ENCODE measurements around the gene GADD45B.
A peak's percentile ranks its signal among the peaks of the same experiment; 100 is the strongest.

The GADD45B gene, protein sequence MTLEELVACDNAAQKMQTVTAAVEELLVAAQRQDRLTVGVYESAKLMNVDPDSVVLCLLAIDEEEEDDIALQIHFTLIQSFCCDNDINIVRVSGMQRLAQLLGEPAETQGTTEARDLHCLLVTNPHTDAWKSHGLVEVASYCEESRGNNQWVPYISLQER

DNA sequence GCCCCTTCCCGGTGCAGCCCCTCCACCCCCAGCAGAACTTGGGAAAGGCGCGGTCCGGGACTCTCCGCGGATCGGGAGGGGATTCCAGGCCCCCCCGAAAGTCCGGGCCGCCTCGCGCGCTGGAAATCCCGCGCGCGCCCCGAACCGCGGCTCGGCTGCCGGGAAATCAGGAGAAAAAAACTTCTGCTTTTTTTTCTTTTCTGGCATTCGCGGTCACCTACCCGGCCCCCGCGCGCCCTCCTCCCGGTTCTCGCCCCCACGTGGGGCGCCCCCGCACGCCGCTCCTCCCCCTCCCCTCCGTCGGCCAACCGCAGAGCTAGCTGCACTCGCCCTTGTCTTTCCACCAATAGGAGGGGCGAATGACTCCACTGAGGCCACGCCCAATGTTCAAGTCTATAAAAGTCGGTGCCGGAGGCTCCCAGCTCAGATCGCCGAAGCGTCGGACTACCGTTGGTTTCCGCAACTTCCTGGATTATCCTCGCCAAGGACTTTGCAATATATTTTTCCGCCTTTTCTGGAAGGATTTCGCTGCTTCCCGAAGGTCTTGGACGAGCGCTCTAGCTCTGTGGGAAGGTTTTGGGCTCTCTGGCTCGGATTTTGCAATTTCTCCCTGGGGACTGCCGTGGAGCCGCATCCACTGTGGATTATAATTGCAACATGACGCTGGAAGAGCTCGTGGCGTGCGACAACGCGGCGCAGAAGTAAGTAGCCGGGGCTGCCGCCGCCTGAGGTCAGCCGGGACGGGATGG is at the start of gene GADD45B:
Gene GADD45B (plus strand): TSS at position 426 of the 749 bp plus-strand sequence. CDS start 232 bp downstream, at position 658.
- peak; percentile 91 for DNase-seq (ENCODE audit: low read depth)

DNA sequence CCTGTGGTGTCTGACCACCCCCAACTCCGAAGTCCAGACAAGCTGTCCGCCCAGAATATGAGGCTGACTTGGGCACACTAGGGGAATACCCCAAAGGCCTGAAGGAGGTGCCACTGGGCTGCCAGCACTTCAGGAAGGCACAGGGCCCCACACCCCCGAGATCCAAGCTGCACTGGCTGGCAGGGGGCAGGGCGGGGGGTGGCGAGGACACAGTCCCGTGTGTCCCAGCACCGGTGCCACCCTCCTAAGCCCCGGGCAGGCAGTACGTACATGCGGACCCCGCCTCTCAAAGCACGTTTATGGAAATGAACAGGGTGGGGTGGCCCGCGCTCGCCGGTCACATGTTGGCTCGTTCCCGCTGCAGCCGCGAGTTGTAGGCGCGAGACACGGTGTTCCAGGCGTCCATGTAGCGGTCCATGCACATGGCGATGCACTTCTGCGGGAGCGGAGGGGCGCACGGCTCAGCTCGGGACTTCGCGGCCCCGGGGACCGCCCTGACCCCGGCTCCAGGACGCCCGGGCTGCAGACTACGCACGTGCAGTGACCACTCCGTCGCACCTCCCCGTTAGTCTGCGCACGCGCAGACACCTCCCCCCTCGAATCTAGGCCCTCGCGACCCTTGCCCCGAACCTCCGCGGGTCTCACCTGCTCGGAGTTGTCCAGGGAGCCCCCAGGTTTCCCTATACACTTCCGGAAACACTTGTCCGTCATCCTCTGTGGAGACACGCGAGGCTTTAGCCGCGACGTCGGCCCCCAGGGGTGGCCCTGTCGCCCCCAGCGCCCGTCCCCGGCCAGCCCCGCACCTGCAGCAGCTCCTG is 49.1 kb upstream of the GADD45B start:
- no peak for DNase-seq (ENCODE audit: low read depth)

DNA sequence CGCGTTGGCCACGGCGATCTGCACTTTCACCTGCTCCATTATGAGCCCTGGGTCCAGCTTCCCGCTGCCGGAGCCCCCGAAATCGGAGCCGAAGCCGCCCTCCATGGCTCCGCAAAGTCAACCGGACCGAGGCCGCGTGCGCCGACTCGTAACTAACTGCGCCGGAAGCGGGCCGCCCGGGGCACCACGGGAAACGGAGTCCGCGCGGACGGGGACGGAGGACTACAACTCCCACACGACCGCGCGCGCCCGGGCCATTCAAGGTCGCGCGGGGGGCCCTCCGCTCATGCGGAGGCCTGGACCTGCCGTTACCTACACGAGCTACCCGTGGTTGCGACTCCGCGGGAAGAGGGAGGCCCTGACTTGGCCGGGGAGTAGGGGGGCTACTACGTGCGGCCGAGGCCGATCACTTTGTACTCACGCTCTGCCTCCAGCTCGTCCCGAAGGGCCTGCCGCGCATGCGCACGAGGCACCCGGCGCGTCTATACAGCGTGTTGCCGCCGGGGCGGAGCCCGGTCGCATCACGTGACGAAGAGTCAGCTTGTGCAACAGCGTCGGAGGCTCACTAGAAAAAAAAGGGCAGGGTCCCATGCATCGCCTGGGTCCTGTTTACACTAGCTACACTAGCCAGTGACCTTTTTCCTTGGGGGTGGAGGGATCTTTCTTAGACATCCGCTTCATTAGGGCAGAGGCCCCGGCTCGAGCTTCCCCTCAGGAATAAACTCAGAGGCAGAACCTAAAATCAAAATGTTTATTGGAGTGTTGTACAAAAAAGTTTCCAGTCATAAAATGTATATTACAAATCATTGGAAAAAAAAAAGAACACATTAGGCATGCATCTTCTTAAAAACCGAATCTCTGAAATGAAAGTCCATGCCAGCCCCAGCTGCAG is 48.3 kb upstream of the GADD45B start, which contains the start of gene TIMM13:
Gene TIMM13 (minus strand): TSS at position 158 of the 892 bp plus-strand sequence. CDS start 53 bp downstream, at position 105.
- DNase-seq (ENCODE audit: low read depth), result peak; percentile 80

DNA sequence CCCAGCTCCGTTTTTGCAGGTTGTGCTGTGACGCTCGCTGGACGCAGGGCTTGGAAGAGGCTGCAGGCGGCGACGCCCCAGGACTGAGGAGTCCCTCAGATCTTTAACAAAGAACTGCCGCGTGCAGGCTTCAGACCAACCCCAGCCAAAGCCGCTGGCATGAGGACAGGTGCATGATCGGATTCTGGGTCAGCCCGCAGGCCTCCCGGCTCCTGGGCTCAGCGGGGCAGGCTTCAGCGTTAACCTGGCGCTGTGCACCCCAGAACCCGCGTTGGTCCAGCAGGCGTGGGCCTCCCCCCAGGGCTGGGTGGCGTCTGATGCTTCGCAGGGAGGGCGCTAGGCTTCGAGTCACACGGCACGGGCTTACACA is 47.6 kb upstream of the GADD45B start:
- DNase-seq (ENCODE audit: low read depth), result no peak

DNA sequence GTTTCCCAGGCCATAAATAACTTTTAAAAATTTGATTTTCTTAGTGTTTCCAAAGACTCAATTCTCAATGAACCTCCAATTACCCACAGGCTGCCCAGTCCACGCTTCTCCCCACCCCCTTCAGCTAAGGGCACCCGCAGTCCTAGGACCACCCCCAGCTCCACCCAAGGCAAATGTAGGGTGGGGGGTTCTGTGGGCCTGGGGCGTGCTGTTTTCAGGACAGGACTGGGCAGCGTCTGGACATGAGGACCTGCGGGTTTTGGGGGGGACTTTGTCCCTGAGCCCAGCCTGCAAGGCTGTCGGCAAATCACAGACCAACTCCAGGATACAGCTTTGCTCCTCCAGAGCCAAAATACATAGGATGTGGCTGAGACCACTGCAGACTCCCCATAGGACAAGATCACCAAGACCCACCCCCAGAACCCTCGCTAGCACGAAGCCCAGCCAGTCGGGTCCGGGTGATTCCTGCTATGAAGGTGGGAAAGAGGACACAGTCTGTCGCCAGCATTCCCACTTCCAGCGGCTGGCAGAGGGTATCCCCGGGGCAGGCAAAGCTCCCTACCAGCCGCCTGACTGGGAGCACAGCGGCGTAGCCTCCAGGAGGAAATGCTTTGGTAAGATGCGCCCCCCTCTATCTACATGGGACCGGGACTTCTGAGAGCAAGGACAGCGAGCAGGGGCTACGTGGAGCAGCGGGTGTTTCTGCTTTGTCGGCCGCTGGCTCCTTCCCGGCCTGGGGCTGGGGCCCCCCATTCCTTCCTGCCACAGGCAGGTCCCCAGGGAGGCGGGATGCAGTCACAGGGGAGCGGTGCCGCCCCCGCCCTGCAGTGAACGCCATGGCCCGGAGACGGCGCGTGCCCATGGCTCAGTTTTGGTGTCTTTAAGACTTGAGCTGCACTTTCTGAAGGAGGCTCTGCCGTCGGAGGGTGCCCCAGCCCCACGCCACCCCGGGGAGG is 46.9 kb upstream of the GADD45B start:
- no peak for DNase-seq (ENCODE audit: low read depth)

DNA sequence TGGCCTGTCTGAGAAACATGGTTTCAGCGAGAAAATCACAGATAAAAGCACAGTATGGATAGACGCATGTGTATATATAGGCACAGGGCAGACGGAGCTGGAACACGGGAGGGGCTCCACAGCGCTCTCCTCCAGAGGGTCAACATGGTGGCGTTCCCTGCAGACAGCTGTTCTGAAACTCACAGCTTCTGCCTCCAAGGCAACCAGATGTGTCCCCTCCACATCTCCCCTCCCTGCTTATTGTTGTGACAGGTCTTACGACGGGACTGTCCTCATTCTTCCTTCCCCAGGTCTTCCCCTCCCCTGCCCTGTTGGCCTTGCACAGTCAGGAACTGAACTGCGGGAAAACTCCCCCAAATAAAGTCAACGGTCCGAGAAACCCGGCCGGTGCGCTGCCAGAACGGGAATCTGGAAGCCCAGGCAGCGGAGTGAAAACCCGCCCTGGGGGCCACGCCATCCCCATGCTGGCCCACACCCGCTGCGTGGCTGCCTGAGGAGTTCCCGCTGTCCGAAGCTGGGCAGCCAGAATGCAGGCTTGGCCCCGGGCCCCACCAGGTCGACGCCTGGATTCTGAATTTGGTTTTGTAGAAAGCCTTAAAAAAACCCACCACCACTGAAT is 45.9 kb upstream of the GADD45B start:
- no peak for DNase-seq (ENCODE audit: low read depth)

DNA sequence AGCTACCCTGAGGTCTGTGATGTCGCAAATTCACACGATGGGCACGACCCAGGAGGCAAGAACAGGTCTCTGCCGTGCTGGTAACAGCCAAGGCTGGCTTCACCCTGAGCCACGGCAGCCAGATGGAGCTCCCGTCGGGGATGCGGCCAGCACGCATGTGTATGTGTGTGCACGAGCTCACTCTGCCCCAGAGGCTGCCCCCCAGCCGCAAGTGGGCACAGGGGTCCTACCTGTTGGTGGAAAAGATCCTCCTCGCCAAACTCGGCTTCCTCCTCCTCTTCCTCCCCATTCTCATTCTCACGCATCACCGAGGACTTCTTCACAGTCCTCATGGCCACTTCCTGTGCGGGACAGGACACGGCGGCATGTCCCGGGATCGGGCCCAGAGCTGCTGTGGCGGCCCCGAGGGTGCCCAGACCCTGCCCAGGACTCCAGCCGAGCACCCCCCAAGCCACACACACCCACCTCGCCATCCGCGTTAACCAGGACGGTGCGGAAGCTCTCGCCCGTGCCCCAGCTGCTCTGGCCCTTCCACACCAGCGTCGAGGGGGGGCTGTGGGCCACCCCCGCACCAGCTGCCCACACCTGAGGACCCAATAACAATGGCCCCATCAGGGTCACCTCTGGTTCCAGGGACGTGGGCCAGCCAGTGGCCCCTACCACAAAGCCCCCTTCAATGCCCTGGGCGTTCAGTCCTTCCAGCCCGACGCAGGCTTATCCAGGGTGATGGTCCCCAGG is 44.4 kb upstream of the GADD45B start:
- DNase-seq (ENCODE audit: low read depth), result no peak

DNA sequence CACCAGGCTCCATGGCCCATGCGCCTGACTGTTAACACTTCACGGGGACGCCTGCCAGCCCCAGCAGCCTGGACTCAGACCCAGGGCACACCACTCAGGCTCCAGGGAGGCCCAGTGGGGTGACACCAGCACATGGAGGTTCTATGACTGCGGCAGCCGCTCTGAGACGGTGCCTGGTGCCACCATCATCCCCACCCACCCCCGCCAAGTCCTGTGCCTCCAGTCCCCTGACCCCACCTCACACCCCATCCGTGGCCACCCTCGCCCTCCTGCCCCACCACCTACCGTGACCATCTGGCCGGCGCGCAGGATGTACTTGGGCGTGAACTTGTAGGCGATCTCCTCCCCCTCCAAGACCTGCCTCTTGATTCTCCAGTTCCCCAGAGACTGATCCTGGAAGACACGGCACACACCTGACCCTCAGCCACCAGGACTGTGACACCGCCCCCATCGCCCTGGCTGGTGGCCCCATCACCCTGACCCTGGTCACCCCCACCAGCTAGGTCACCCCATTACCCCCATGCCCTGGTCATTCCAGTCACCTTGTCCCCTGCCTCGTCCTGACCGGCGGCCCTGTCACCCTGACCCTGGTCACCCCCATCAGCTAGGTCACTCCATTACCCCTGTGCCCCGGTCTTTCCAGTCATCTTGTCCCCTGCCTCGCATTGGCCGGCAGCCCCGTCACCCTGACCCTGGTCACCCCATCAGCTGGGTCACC is 43.6 kb upstream of the GADD45B start:
- DNase-seq (ENCODE audit: low read depth), result no peak

DNA sequence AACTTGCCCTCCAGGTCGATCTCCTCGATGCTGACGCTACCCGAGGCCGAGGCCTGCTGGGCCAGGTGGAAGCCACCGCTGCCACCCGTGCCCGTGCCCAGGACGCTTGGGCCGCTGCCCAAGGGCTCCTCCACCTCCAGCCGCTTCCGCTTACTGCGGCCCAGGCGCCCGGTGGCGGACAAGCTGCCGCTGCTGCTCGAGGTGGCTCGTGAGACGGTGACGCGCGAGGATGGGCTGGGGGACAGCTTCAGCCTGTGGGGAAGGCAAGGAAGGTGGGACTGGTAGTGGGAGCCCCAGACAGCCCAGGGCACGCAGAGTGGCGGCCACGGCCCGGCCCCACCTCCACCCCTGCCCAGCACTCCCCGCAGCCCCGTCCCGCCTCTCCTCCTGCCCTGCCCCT is 42.1 kb upstream of the GADD45B start:
- no peak for DNase-seq (ENCODE audit: low read depth)

DNA sequence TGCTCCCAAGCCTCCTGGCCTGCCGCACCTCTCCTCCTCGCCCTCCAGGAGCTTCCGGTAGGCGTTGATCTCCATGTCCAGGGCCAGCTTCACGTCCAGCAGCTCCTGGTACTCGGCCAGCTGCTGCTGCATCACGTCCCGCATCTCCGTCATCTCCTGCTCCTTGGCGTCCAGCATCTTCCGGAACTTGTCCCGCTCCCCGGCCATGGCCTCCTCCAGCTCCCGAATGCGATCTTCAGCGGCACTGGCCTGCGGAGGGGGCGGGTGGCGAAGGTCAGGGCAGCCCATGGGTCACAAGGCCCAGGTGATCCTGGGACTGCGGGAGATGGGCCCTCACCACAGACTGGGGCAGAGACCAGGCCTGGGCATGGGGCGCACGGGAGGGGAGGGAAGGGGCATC is 41.7 kb upstream of the GADD45B start:
- DNase-seq (ENCODE audit: low read depth), result no peak

DNA sequence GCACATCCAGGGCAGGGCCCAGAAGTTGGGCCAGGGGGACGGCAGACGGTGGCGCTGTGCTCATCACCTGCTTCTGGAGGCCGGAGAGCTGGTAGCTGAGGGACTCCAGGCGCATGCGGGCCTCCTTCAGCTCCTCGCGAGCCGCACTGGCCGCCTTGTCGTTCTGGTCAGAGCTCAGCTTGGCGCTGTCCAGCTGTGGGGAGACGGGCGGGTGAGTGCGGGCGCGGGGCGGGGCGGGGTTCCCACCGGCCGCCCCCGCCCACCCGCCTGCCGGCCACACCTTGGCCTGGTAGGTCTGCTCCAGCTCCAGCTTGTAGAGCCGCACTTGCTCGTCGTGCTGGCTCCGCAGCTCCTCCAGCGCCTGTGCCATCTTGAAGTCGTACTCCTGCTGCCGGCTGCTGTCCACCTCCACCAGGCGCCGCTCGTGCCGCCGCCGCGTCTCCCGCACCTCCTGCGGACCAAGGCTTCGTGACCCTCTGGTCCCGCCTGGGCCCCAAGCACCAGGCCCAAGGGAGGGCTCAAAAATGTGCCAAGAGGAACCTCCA is 41.1 kb upstream of the GADD45B start:
- DNase-seq (ENCODE audit: low read depth), result no peak

DNA sequence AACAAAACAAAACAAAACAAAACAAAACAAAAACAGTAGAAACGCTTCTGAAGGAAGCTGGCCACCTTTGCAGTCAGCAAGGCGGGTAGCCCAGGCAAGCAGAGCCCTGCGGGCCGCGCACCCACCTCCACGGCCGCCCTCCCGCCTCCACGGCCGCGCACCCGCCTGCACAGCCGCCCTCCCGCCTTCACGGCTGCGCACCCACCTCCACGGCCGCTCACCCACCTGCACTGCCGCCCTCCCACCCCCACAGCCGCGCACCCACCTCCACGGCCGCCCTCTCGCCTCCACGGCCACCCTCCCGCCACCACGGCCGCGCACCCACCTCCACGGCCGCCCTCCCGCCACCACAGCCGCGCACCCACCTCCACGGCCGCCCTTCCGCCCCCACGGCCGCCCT is 39.5 kb upstream of the GADD45B start:
- no peak for DNase-seq (ENCODE audit: low read depth)

DNA sequence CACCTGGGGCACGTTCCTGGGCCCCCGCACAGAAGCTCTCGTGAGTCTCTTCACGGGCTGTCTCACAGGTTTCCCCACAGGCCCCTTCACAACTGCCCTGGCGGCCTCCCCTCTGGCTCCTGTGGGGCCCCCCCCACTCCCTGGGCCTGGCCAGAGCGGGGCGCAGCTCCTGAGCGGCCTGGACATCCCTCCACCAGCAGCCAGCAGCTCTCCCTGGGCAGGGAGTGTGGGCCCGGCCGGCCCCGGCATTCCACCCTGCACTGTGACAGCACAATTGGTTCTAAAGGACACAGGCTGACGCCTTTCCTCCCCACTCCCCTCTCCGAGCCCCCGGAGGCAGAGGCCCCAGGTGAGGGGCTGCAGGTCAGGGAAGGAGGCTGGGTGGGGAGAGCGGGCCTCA is 39.0 kb upstream of the GADD45B start:
- no peak for DNase-seq (ENCODE audit: low read depth)

DNA sequence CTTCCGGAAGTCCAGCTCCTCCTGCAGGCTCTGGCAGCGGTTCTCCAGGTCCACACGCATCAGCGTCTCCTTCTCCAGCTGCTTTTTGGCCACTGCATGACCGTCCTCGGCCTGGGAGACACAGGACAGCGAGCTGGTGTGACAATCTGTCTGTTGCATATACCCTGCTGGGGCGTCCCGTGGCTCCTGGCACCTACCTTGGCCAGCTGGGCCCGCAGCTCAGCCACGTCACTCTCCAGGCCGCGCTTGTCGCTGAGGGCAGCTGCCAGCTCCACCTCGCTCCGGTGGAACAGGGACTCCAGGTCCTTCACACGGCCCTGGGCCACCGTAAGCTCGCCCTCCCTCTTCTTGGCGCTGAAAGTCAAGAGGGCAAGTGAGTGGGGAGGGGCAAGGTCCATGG is 37.7 kb upstream of the GADD45B start:
- no peak for DNase-seq (ENCODE audit: low read depth)

DNA sequence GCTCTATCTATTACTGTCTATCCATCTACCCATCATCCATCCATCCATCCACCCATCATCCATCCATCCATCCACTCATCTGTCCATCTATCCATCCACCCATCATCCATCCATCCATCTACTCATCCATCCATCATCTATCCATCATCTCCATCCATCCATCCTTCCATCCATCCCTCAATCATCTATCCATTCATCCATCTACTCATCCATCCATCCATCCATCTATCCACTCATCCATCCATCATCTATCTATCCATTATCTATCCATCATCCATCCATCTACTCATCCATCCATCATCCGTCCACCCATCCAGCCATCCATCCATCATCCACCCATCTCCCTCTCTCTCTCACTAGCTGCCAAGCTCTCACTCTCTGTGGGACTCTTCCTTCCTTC is 35.4 kb upstream of the GADD45B start:
- no peak for DNase-seq (ENCODE audit: low read depth)

DNA sequence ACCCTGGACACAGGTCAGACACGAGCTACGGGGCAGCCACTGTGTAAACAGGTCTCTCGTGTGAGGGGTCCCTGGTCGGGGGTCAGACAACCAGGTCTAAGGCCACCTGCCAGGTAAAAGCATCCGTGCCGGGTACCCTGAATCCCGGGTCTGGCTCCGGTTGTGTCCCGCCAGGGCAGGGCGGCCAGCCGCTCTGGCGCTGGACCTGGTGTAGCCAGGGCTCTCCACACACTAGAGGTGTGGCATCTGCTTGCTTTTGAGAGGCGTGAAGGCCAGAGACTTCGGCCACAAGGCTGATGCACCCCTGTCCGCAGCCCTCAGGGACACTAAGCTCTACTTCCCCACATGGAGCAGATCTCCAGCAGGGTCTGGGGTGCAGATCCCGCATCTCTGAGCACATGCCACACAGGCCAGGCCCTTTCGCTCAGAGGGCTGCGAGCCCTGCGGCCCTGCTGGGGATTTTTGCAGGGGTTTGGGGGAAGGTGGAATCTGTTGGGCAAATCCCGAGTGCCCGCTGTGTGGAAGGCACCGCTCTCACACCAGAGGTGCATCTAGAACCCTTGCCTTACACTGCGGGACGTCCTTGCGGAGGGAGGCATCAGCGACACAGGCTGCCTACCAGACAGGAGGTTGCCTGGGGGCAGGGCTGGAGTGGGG is 34.7 kb upstream of the GADD45B start:
- no peak for DNase-seq (ENCODE audit: low read depth)

DNA sequence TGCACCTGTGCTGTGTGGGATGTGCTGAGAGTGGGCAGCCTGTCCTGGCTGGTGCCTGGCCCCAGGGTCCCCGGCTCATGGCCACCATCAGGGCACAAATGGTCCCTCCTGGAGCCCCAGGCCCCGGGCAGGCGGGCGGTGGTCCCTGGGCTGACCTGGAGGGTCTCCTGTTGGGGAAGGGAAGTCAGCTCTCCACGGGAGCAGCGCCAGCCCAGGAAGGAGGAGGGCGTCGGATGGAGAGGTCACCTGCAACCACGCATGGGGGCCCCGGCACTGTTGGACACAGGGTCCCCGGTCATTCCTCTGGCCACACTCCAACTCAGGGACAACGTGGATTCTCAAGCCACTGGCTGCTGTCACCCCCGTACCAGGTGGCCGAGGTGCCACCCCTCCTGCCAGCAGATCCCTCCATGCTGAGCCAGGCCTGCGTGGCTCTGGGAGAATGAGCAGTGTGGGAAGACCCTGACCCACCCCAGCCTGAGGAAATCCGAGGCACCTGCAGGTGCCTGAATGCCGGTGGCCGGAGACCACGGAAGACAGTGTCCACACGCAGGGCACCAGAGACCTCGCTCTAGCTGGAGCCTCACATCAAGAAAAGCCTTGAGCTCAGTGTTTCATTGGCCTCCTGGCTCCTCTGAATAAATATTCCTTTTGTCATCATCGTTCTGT is 32.7 kb upstream of the GADD45B start:
- DNase-seq (ENCODE audit: low read depth), result no peak

DNA sequence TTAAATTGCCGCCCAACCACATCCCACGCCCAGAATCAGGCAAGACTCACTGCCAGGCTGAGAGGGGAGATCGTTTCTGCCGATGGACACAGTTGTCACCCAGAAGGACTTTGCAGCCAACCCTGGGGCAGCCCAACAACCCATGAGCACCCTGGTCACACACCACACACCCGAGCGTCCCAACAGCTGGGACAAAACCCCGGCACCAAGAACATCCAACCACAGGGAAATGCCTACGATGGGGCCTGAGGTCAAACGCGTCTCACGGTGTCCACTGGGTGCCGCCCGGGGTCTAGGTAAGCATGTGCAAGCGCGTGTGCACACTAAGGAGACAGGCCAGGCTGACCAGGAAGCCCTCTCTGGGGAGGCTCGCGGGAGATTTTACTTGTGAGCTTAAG is 32.1 kb upstream of the GADD45B start:
- no peak for DNase-seq (ENCODE audit: low read depth)
